Mesothelial cell of epicardium (in vitro differentiated cells): ENCODE results near the gene VCPKMT. TPM values are rescaled to one million over a fixed set of nuclear protein-coding genes. Genes with fewer than 3 reads are reported as not detected.

ENCODE experiments used
- DNase-seq, 2 experiments: peaks; one replicate each; pipeline ENCODE4 v3.0.0; 2021; ENCODE audit warnings: low spot score in 2 of 2; ENCODE audit not compliant: unreplicated experiment in 2 of 2
- H3K27ac Mint-ChIP-seq: 2 replicates; pipeline ENCODE4 v1.8.0; 2021; ENCODE audit warnings: mixed read lengths
- H3K27me3 Mint-ChIP-seq: 2 replicates; pipeline ENCODE4 v1.8.0; 2021; ENCODE audit warnings: low read depth, mixed read lengths
- H3K36me3 Mint-ChIP-seq: 2 replicates; pipeline ENCODE4 v1.8.0; 2021; ENCODE audit warnings: mixed read lengths
- H3K4me1 Mint-ChIP-seq: 2 replicates; pipeline ENCODE4 v1.8.0; 2021; ENCODE audit warnings: mixed read lengths
- H3K4me3 Mint-ChIP-seq: 2 replicates; pipeline ENCODE4 v1.8.0; 2021; ENCODE audit warnings: mild to moderate bottlenecking, moderate library complexity, mixed read lengths
- H3K9me3 Mint-ChIP-seq: 2 replicates; pipeline ENCODE4 v1.8.0; 2021; ENCODE audit warnings: mixed read lengths
- CTCF ChIP-seq: fragments of 200-600 bp; sonication (generic); IDR thresholded peaks from one replicate; pipeline ENCODE4 v1.5.0; 2021; ENCODE audit warnings: antibody characterized with exemption; ENCODE audit not compliant: unreplicated experiment
- total RNA-seq: library from RNA; stranded (reverse); gene quantifications from 3 replicates; pipeline ENCODE4 v1.2.1, GENCODE V29; 2021

Gene VCPKMT
- total RNA-seq, 1 donor from 2014 or later: 14.0 TPM

GRCh38 chr14:50088731-50089130 is 27.6 kb downstream of the VCPKMT start:
- no peak overlapping the region for H3K27ac Mint-ChIP-seq
- no peaks in the 10 kb centered on the region for H3K9me3 Mint-ChIP-seq
- no peak for DNase-seq
- H3K4me1 Mint-ChIP-seq: peaks cover 8% of the 10 kb centered on the region
- no peak for TF ChIP-seq CTCF
- H3K36me3 Mint-ChIP-seq: no peaks in the 10 kb centered on the region
- no peak overlapping the region for H3K4me3 Mint-ChIP-seq
- H3K27me3 Mint-ChIP-seq: no peaks in the 10 kb centered on the region

- Mint-ChIP-seq H3K36me3 (no peaks in the 10 kb centered on the region), H3K27me3 (no peaks in the 10 kb centered on the region), H3K4me1 (peaks cover 6% of the 10 kb centered on the region), H3K27ac (no peak overlapping the region), H3K9me3 (no peaks in the 10 kb centered on the region), H3K4me3 (no peak overlapping the region)
- no peak for TF ChIP-seq CTCF
- DNase-seq: no peak
Measured at GRCh38 chr14:50088117-50088515, 28.3 kb downstream of the VCPKMT start.

GRCh38 chr14:50087341-50088116 is 28.8 kb downstream of the VCPKMT start:
- Mint-ChIP-seq H3K27ac (no peak overlapping the region), H3K4me1 (peaks cover 6% of the 10 kb centered on the region), H3K27me3 (no peaks in the 10 kb centered on the region), H3K4me3 (no peak overlapping the region), H3K9me3 (no peaks in the 10 kb centered on the region), H3K36me3 (no peaks in the 10 kb centered on the region)
- no peak for TF ChIP-seq CTCF
- DNase-seq: no peak

GRCh38 chr14:50086321-50086711 is 30.1 kb downstream of the VCPKMT start:
- Mint-ChIP-seq H3K4me1 (peaks cover 19% of the 10 kb centered on the region), H3K27ac (no peak overlapping the region), H3K27me3 (no peaks in the 10 kb centered on the region), H3K9me3 (no peaks in the 10 kb centered on the region), H3K36me3 (no peaks in the 10 kb centered on the region), H3K4me3 (no peak overlapping the region)
- no peak for TF ChIP-seq CTCF
- DNase-seq: no peak

GRCh38 chr14:50085570-50086320 is 30.6 kb downstream of the VCPKMT start:
- DNase-seq: no peak

More at GRCh38 chr14:50085570-50086320, 30.6 kb downstream of the VCPKMT start:
- H3K4me1 Mint-ChIP-seq: peaks cover 19% of the 10 kb centered on the region
- no peak overlapping the region for H3K4me3 Mint-ChIP-seq
- no peaks in the 10 kb centered on the region for H3K36me3 Mint-ChIP-seq
- H3K27me3 Mint-ChIP-seq: no peaks in the 10 kb centered on the region
- no peaks in the 10 kb centered on the region for H3K9me3 Mint-ChIP-seq
- no peak overlapping the region for H3K27ac Mint-ChIP-seq
- TF ChIP-seq CTCF: no peak
